Measurements from ENCODE around the gene PAFAH1B2.
"Not testable (repeated sequence)": the region's sequence is repeated elsewhere in the genome, so short reads cannot be mapped to it uniquely, and the experiment has no call there.

PAFAH1B2 gene

DNA sequence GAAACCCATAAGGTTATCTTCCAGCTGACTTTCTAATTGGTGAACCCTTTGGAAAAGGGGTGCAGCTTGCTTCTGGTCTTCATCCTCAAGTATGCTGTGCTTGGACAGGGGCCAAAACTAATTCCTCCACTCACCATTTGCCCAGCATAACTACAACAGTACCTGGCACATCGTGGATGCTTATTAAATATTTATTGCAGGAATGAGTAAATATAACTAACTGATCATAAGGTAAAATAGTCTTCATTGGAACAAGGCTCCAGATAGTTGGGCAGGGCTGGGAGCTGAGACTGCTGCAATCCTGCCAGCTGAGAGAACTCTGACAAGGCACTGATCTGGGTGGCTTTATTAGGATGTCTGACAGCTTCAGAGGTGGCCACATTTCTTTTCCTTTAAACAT, 32.1 kb downstream of the PAFAH1B2 start:
- no peak for DNase-seq

DNA sequence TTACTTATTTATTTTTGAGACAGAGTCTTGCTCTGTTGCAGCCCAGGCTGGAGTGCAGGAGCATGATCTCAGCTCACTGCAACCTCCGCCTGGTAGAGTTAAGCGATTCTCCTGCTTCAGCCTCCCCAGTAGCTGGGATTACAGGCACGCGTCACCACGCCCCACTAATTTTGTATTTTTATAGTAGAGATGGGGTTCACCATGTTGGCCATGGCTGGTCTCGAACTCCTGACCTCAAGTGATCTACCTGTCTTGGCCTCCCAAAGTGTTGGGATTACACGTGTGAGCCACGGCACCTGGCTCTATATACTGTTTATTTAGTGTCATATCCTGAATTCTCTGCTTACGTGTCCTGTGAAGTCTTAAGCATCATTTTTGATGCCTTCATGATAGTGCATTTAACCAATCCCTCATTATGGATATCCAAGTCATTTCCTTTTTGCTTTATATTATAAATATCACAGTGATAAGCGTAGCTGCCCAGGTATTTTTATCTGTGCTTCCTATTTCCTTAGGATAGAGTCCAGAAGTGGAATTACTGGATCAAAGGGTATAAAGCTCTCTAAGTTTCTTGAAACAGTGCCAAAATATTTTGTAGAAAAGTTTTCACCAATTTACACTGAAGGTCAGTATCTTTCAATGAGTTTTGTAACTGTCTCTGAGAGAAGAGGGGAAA, 33.6 kb downstream of the PAFAH1B2 start:
- no peak for DNase-seq

DNA sequence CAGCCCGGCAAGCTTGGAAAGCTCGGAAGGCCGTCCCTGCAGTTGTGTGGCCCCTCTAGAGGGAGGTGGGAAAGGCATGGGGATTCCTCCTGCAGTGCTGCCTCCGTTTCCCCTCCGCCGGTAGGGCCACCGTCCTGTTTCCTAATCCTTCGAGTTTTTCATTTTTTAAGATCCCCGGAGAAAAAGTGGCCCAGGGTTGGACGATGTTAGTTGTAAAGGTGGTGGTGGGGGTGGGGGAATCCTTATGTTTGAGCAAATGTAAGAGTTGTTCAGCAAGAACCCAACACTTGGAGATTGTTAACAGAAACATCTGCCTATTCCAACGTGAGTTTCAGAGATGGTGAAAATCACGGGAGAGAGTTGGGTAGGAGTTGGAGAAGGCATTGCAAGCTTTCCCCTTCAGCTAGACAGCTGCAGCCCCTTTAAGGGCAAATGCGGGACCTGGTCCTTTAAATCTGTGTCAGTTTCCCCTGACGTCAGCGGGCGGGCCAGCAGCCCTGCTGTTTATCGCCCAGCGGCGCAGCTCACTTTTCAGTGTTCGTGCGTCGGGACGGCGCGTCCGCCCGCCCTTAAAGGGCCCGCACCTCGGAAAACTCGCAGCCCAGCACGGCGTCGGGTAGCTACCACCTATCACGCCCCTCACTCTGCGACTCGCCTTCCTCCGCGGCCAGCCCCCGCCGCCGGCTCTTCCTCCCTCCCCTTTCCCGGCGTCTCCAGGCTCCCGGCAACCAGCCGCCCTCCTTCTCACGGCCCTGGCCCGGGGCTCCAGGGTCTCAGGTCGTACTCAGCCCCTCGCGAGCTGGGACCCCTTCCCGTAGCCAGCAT, 34.3 kb downstream of the PAFAH1B2 start, which contains the start of gene SIDT2:
Gene SIDT2 (plus strand): TSS at position 534 of the 825 bp plus-strand sequence. CDS start 521 bp downstream, outside the sequence.
- DNase-seq: peak; percentile 52

DNA sequence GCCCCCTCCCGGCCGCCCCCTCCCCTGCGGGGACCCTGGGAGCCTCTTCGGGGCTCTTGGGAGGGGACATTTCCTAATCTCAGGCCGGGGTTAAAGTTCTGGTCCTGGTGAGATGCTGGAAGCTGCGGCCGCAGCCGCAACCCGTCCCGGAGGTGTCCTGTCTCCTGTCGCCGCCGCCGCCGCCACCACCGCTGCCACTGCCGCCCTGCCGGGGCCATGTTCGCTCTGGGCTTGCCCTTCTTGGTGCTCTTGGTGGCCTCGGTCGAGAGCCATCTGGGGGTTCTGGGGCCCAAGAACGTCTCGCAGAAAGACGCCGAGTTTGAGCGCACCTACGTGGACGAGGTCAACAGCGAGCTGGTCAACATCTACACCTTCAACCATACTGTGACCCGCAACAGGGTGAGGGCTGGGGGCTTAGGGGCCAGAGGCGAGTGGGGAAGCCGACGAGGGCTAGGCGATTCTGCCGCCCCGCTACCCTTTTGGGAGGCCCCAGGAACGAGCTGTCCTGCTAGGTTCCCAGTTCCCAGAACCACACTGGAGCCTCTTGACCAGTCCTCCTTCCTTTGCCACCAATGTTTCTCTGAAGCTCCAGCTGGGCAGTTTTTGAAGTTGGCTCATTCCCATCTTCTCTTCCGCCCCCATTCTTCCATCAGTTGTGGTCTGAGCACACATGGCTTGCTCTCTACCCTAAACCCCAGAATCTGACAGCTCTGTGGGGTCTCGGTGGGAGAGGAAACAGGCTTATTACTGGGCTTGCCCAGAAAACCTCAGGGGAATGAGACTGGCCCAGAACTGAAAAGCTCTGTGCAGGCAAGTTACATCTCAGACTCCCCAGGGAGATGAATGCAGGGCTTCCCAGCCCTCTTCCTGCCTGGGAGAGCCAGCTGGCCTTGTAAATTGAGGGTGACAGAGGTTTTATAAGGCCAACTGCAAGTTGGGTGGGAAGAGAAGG, 35.2 kb downstream of the PAFAH1B2 start:
- DNase-seq: no peak

DNA sequence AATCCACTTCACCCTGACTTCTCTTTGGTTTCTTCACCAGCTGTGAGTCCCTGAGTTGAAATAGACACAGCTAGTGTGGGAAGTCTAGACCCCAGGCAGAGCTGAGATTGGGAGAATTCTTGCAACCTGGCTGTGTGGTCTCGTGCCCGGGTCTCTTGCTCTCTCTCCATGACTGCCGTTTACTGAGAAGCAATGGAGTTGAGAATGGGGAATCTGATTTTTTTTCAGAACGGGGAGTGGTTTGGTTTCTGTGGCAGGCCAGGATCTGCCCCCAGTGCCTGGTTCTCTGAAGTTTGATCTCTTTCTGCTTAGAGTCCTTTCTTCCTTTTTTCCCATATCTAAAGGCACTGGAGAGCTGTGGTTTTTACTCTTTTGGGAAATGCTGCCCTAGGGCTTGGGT, 35.9 kb downstream of the PAFAH1B2 start:
- DNase-seq: no peak

DNA sequence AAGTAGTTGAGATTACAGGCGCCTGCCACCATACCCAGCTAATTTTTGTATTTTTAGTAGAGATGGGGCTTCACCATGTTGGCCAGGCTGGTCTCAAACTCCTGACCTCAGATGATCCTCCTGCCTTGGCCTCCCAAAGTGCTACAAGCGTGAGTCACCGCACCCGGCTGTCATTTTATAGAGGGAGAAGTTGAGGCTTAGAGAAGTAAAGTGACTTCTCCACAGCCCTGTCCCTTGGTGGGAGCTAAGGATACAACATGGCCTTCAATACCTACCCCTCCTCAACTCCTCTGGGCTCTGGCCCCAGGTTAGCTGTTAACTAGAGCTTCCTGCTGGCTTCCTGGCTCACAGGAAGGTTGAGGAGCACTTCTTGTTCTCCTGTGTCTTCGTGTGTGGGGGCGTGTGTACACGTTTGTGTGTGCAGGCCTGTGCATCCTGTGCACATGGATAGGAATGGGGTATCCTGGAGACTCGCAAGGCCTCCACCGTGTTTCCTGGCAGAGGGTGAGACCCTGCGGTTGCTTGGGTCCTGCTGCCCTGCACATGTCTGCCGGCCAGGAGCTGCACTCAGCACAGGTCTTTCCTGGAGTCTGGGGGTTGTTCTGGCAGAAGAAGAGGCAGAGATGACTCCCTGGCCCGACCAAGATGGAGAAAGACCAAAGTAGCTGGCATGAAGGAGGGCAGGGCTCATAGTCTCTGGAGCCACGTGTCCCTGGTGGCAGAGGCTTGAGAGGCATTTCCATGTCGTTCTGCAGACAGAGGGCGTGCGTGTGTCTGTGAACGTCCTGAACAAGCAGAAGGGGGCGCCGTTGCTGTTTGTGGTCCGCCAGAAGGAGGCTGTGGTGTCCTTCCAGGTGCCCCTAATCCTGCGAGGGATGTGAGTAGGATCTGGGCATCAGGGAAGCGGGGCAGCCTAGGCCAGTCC, 36.8 kb downstream of the PAFAH1B2 start:
- DNase-seq: no peak

DNA sequence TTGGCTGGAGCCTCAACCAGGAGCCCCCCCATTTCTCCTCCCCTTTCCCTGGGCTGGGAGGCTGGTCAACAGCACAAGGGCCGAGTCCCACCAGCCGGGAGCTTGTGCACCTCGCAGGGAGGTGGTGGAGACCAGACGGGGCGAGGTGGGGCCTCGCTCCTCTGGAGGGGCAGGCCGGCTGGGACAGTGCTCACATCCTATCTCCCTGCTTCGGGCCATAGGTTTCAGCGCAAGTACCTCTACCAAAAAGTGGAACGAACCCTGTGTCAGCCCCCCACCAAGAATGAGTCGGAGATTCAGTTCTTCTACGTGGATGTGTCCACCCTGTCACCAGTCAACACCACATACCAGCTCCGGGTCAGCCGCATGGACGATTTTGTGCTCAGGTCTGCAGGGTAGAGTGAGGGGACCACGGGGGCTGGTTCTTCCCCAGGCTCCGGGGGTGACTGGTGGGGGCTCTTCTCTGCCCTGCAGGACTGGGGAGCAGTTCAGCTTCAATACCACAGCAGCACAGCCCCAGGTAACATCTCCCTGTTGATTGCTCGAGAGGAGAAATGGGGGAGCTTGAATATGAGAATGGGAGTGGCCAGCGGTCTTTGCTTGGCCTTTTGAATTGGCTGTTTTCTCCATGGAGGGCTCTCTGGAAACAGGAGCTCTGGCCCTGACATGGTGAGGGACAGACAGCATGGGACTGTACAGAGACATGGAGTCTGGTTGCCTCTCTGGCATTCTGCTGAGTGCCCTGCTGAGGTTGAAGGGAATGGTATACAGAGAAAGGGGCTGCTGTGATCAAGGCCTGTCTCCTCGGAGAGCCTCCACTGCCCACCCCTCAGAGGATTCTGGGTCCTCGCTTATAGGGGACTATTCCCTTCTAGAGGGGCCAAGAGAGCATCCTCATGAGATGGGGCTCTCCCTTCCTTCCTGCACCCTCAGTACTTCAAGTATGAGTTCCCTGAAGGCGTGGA, 37.8 kb downstream of the PAFAH1B2 start:
- no peak for DNase-seq

DNA sequence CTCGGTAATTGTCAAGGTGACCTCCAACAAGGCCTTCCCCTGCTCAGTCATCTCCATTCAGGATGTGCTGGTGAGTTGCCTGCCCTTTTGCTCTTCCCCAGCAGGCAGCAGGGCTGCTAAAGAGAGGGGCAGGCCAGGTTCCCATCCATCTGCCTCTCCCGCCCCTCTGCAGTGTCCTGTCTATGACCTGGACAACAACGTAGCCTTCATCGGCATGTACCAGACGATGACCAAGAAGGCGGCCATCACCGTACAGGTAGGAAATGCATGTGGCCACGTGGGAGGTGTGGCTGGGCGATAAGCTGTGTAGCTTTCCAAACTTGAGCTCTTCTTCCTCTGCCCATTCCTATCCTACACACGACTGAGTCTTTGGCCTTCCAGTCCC, 38.5 kb downstream of the PAFAH1B2 start:
- no peak for DNase-seq

DNA sequence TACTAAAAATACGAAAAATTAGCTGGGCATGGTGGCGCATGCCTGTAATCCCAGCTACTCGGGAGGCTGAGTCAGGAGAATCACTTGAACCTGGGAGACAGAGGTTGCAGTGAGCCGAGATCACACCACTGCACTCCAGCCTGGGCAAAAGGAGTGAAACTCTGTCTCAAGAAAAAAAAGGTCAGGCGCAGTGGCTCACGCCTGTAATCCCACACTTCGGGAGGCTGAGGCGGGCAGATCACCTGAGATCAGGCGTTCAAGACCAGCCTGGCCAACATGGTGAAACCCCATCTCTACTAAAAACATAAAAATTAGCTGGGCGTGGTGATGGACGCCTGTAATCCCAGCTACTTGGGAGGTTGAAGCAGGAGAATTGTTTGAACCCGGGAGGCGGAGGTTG, 39.1 kb downstream of the PAFAH1B2 start:
- DNase-seq: not testable (repeated sequence)

DNA sequence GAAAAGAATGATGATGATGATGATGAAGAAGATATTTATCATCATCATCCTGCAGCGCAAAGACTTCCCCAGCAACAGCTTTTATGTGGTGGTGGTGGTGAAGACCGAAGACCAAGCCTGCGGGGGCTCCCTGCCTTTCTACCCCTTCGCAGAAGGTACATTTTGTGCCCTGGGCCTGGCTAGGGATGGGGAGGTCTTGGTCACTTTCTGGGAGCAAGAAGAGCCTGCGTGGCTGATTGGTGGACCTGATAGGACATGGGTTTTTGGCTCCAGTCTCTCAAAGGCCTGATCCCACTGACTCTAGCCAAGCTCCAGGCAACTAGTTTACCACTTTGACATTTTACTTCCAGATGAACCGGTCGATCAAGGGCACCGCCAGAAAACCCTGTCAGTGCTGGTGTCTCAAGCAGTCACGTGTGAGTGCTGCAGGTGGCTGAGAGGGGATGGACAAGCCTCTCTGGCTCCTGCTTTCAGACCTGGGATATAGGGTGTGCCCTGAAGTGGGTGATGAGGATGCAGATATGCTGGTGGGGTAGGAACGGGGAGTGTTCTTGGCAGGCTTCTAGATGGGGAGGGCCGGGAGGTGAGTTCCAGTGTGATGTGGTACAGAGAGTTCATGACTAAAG, 39.8 kb downstream of the PAFAH1B2 start:
- no peak for DNase-seq

DNA sequence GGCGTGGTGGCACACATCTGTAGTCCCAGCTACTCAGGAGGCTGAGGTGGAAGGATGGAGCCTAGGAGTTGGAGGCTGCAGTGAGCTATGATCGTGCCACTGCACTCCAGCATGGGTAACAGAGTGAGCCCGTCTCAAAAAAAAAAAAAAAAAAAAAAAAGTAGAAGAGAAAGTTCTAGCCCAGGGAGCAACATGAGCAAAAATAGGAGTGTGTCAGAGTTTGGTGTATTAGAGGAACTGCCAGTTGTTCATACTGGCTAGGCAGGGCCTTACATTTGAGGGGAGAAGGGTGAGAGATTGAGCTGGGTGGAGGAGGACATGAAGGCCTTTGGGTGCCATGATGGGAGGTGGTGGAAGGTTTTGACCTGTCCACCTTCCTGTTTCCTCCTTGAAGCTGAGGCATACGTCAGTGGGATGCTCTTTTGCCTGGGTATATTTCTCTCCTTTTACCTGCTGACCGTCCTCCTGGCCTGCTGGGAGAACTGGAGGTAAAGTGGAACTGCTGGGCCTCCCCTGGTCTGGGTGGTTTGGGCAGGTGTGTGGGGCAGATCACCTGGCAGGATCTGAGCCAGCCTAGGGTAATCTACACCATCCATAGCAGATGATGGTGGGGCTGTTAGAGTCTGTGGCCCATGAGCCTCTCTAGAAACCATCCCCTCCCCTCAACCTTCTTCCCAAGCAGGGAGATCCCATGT, 41.8 kb downstream of the PAFAH1B2 start:
- DNase-seq: no peak

DNA sequence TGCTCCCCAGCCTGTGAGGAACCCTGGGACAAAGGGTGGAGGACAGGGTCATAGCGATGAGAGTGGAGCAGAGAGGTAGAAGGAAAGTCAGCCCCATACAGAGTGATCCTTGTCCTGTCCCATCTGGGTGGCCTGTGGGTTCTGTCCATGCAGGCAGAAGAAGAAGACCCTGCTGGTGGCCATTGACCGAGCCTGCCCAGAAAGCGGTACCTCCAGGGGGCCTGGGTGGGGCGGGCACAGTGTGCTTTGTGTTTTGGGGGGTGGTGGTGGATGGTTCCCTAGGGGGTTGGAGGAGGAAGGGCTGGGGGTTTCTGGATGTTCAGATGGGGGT, 42.3 kb downstream of the PAFAH1B2 start:
- no peak for DNase-seq

DNA sequence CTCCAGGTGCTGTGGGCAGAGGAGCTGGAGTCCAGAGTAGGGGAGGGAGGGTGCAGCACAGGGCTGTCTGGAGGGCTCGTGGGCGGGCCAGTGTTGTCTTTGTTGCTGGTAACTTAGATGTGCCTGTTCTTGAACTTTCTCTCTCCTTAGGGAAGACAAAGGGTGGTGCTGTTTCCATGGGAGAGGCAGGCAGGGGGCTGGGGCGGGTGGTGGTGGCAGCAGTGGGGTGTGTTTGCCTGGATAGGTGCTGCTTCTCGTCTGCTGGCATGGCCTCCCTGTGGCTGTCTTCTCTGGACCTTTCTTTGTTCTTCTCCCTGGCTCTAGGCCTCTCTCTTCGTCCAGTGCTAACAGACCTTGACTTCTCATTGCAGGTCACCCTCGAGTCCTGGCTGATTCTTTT, 42.9 kb downstream of the PAFAH1B2 start:
- DNase-seq: no peak

DNA sequence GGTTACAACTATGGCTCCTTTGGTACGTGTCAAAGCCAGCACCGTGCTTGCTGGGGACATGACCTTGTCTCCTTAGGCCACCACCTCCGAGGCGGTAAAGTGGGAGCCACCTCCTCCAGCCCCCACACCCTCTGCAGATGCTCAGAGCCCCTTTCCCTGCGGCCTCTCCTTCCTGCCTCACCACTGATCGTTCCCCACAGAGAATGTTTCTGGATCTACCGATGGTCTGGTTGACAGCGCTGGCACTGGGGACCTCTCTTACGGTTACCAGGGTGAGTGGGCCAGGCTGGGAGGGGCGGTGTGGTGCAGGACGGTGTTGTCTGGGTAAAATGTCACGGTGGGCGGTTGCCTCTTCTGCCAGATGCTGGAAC, 43.3 kb downstream of the PAFAH1B2 start:
- no peak for DNase-seq

DNA sequence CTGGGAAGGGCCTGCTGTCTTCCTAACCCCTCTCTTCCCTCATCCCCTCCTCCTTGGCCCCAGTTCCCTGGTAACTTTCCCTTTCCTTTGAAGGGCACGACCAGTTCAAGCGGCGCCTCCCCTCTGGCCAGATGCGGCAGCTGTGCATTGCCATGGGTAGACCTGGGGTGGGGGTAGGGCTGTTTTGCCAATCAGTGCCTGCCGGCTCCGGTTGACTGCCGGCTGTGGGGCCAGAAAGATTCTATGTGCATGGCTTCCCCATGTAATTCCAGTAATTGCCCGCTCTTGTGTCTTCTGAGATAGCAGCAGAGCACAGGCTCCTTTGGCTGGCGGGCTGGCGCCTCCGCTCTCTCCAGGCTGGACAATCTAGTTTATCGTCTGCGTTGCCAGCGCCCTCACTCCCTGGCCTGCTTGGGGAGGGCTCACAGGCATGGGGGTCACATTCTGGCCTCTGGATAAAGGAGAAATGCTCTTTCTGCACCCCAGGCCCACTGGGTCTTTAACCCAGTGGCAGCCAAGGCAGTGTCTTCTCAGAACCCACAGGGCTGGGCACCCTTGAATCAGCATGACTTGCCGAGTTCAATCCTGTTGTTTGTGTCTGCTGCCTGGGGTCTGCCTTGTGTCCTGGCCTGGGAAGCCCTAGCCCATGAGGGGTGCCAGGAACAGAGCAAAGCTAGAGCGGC, 43.9 kb downstream of the PAFAH1B2 start:
- no peak for DNase-seq

DNA sequence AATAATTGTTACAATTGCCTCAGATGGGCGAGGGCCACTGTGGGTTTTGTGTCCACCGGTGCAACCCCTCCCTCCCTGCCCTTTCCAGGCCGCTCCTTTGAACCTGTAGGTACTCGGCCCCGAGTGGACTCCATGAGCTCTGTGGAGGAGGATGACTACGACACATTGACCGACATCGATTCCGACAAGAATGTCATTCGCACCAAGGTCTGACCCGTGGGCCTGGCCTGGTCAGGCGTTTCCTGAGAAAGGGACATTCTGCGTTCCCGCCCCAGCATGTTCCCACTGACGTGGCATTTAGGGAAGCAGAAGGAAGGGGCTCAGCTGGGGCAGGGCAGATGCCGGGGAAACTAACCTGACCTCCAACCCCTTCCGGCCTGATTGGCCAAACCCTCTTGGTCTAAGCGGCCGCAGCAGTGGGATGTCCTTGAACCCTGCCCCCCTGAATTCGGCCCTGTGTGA, 44.6 kb downstream of the PAFAH1B2 start:
- DNase-seq: no peak

DNA sequence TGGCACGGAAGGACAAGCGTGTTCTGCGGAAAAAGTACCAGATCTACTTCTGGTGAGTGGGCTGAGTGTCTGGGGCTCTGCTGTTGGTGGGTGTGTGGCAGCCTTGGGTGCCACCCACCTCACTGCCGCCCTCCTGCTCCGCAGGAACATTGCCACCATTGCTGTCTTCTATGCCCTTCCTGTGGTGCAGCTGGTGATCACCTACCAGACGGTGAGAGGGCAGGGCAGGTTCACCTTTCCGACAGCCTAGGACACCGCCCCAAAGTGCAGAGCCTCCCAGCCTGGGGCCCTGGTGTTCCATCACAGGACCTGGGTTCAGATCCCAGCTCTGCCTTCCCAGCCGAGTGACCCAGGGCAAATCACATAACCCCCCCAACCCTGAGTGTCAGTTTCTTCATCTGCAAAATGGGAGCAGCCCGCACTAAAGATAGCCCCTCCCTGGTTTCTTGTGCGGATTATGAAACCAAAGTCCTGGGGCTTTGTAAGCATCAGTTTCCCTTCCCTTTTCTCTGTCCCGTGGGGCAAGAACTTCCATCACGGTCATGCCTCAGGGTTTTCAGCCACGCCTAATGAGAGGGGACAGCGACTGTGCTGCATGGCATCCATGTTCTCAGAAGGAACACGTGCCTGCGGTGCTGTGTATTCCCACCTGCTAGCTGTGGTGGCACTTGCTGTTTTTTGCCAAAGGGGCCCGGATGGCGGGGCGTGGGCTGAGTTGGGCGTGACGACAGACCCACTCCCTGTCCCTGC, 45.3 kb downstream of the PAFAH1B2 start:
- no peak for DNase-seq

DNA sequence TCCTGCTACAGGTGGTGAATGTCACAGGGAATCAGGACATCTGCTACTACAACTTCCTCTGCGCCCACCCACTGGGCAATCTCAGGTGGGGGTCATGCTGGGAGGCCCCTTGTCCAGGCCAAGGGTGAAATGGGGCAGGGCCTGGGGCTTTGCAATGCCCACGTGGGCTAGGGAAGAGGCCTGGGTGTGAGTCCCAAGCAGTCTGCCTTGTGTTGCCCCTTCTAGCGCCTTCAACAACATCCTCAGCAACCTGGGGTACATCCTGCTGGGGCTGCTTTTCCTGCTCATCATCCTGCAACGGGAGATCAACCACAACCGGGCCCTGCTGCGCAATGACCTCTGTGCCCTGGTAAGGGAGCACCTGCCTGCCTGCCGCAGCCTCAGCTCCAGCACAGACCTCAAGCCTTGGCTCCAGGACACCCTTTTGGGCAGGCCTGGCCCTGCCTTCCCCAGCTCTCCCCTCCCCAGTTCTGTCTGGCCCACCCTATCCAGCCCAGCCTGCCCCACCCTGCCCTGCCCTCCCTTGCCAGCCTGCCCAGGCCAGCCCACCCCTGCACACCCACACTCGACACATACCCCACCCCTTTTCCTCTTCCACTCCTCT, 46.0 kb downstream of the PAFAH1B2 start:
- DNase-seq: no peak

All from cortex of kidney (tissue), 1 donor.